OCI-LY7 (cell line): ENCODE data around the gene GCLM.

Source experiments
- CTCF ChIP-seq: fragments of 200-600 bp; sonication (generic); conservative IDR thresholded peaks from 2 replicates; pipeline ENCODE4 v1.5.1; 2014; ENCODE audit warnings: mild to moderate bottlenecking, antibody characterized with exemption, low read length, moderate library complexity, mixed read lengths
- EZH2phosphoT487 ChIP-seq: fragments of 200-600 bp; sonication (generic); IDR thresholded peaks from 2 replicates; pipeline ENCODE4 v1.6.1; 2018; ENCODE audit warnings: low read depth, borderline replicate concordance, mild to moderate bottlenecking, mixed run types, antibody characterized with exemption, low read length, moderate library complexity, mixed read lengths

- no peak for TF ChIP-seq CTCF
- no peak for TF ChIP-seq EZH2phosphoT487
Observed at GRCh38 chr1:93904228-93904627, 5.0 kb downstream of the GCLM start.
